Fibroblast of lung (primary cell): Measurements from ENCODE around the gene ABL1.

Experiments used
- EZH2 ChIP-seq: IDR thresholded peaks from 2 replicates; pipeline ENCODE4 v1.5.1; 2012; ENCODE audit warnings: low read length, control low read depth, mild to moderate bottlenecking; ENCODE audit errors: missing control alignments
- TF ChIP-seq, protein P1 (sequence below), 2 donors: IDR thresholded peaks in 1 of 2; conservative IDR thresholded peaks in 1 of 2; 1 replicate in 1 of 2; 2 replicates in 1 of 2; pipeline ENCODE4 v1.5.1; 2011 to 2012; ENCODE audit warnings: low read length in 2 of 2, control low read depth in 1 of 2, inconsistent platforms in 1 of 2, low read depth in 1 of 2, mild to moderate bottlenecking in 1 of 2

DNA sequence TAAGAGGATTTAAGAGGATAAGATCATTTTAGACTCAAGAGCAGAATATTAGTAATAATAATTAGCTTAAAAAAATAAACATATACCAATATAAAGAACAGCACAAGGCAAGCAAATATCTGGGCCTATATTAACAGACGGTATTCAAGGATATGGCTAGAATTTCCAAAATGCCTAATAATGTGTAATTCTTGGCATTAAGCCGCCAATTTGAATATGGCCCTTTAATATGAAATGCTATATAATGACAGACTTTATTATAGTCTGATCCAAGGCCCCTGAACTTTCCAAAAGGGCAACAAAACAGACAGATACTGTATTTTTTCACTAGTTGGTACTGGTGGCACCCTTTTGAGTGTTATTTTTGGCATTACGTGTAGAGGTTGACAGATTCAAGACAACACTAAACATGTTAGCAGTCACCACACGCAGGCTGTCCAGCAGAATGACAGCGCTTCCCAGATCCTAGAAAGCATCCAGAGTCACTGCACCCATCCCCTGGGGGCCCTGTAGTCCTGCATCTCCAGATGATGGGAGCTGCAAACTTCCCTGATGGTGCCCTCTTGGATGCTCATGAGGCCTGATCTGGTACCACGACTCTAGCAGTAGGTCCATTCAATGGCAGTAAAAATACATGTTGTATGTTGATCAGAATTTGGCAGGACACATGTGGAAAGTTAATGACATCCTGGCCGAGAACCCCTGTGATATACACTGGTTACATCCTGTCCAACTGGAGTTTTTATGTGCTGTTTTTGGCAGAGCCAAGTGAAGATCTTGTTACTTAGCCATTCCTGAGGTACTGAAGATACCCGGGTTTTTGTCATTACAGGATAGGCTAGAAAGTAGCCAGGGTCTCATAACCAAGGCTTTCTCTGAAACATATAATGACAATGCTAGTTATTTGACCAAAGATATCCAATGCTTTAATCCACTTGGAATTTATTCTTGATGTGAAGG is 1.7 kb upstream of the ABL1 start:
- TF ChIP-seq, protein P1, sequence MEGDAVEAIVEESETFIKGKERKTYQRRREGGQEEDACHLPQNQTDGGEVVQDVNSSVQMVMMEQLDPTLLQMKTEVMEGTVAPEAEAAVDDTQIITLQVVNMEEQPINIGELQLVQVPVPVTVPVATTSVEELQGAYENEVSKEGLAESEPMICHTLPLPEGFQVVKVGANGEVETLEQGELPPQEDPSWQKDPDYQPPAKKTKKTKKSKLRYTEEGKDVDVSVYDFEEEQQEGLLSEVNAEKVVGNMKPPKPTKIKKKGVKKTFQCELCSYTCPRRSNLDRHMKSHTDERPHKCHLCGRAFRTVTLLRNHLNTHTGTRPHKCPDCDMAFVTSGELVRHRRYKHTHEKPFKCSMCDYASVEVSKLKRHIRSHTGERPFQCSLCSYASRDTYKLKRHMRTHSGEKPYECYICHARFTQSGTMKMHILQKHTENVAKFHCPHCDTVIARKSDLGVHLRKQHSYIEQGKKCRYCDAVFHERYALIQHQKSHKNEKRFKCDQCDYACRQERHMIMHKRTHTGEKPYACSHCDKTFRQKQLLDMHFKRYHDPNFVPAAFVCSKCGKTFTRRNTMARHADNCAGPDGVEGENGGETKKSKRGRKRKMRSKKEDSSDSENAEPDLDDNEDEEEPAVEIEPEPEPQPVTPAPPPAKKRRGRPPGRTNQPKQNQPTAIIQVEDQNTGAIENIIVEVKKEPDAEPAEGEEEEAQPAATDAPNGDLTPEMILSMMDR (conservative IDR thresholded peaks at IDR 0.05 in 1 of 2, IDR thresholded peaks at IDR 0.05 in 1 of 2; ENCODE audit: low read depth in 1 of 2, low read length in 2 of 2), result no peak
- no peak for TF ChIP-seq EZH2
